Choroid plexus epithelial cell (primary cell): ENCODE results near the gene BABAM1.

ENCODE experiments used
- DNase-seq: peaks from one replicate; pipeline ENCODE4 v3.0.0-alpha.2; 2010; ENCODE audit warnings: low read depth
- H3K4me3 ChIP-seq: 2 replicates; pipeline ENCODE4 v1.5.1; 2011; ENCODE audit warnings: low read depth, mild to moderate bottlenecking, control low read depth, low read length, moderate library complexity
- CTCF ChIP-seq: conservative IDR thresholded peaks from 2 replicates; pipeline ENCODE4 v1.5.1; 2011; ENCODE audit warnings: low read depth, mild to moderate bottlenecking, control low read depth, inconsistent platforms, low read length, moderate library complexity

The BABAM1 gene

GRCh38 chr19:17325133-17325532 is 57.9 kb downstream of the BABAM1 start:
- TF ChIP-seq CTCF: no peak
- H3K4me3 ChIP-seq: no peak overlapping the region
- DNase-seq: no peak

- DNase-seq: no peak
- TF ChIP-seq CTCF: no peak
- H3K4me3 ChIP-seq: no peak overlapping the region
Observed at GRCh38 chr19:17325881-17326594, 58.8 kb downstream of the BABAM1 start.

GRCh38 chr19:17326595-17326966 is 59.3 kb downstream of the BABAM1 start:
- H3K4me3 ChIP-seq: no peak overlapping the region
- DNase-seq: no peak
- no peak for TF ChIP-seq CTCF

GRCh38 chr19:17327068-17327653 is 59.9 kb downstream of the BABAM1 start:
- H3K4me3 ChIP-seq: no peak overlapping the region
- TF ChIP-seq CTCF: no peak
- DNase-seq: no peak

GRCh38 chr19:17327654-17328516 is 60.6 kb downstream of the BABAM1 start:
- peak; percentile 89 for DNase-seq
- H3K4me3 ChIP-seq: peak overlapping the region; percentile 44
- peak; percentile 79 for TF ChIP-seq CTCF
